ENCODE data around the gene NAA25.

DNA sequence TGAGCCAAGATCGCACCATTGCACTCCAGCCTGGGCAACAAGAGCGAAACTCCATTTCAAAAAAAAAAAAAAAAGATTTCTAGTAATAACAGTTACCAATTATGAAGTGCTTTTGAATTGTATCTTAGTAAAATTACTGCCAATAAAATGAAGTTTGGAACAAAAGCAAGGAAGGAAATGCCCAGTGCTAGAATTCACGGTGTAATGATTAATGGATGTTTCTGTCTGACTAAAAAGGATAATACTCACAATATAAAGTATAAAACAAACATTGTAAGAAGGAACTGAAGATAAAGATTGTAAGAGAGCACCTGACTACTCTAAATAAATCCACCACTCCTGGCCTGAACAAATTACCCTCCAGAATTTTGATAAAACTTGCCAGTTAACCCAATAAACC is 99.7 kb downstream of the NAA25 start:
- TF ChIP-seq, protein P1, sequence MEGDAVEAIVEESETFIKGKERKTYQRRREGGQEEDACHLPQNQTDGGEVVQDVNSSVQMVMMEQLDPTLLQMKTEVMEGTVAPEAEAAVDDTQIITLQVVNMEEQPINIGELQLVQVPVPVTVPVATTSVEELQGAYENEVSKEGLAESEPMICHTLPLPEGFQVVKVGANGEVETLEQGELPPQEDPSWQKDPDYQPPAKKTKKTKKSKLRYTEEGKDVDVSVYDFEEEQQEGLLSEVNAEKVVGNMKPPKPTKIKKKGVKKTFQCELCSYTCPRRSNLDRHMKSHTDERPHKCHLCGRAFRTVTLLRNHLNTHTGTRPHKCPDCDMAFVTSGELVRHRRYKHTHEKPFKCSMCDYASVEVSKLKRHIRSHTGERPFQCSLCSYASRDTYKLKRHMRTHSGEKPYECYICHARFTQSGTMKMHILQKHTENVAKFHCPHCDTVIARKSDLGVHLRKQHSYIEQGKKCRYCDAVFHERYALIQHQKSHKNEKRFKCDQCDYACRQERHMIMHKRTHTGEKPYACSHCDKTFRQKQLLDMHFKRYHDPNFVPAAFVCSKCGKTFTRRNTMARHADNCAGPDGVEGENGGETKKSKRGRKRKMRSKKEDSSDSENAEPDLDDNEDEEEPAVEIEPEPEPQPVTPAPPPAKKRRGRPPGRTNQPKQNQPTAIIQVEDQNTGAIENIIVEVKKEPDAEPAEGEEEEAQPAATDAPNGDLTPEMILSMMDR (IDR thresholded peaks at IDR 0.05): no peak
- TF ChIP-seq POLR2A (IDR thresholded peaks at IDR 0.05): no peak

All from vagina (tissue), 2 donors.